Osteoblast (primary cell): ENCODE data around the gene TNFSF10. TPM values are rescaled to one million over a fixed set of nuclear protein-coding genes. Genes with fewer than 3 reads are reported as not detected.

Experiments
- DNase-seq: peaks from one replicate; pipeline ENCODE4 v3.0.0; 2011; ENCODE audit warnings: low spot score, mixed read lengths; ENCODE audit not compliant: insufficient read length; ENCODE audit errors: missing footprints
- H2AFZ ChIP-seq: 2 replicates; pipeline ENCODE4 v1.6.0; 2011; ENCODE audit warnings: mild to moderate bottlenecking, low read length
- H3K27ac ChIP-seq: 2 replicates; pipeline ENCODE4 v1.5.1; 2011; ENCODE audit warnings: mild to moderate bottlenecking, low read depth, low read length, moderate library complexity
- H3K27me3 ChIP-seq: 2 replicates; pipeline ENCODE4 v1.6.0; 2012; ENCODE audit warnings: mild to moderate bottlenecking, control low read depth, inconsistent platforms, low read length, moderate library complexity; ENCODE audit not compliant: insufficient read depth
- H3K36me3 ChIP-seq: 2 replicates; pipeline ENCODE4 v1.5.1; 2011; ENCODE audit warnings: mild to moderate bottlenecking, low read length, control low read depth, moderate library complexity; ENCODE audit not compliant: insufficient read depth
- H3K4me1 ChIP-seq: 2 replicates; pipeline ENCODE4 v1.5.1; 2011; ENCODE audit warnings: mild to moderate bottlenecking, low read length, control low read depth, moderate library complexity; ENCODE audit not compliant: insufficient read depth
- H3K4me2 ChIP-seq: 2 replicates; pipeline ENCODE4 v1.6.0; 2011; ENCODE audit warnings: mild to moderate bottlenecking, low read length; ENCODE audit not compliant: insufficient read depth
- H3K4me3 ChIP-seq: fragments of 200-600 bp; sonication (generic); 3 replicates; pipeline ENCODE4 v1.5.1; 2012; ENCODE audit warnings: mild to moderate bottlenecking, low read length, inconsistent platforms; ENCODE audit not compliant: insufficient read depth
- H3K79me2 ChIP-seq: 2 replicates; pipeline ENCODE4 v1.6.0; 2012; ENCODE audit warnings: mild to moderate bottlenecking, low read length, control low read depth, inconsistent platforms; ENCODE audit not compliant: insufficient read depth
- H3K9me3 ChIP-seq: 2 replicates; pipeline ENCODE4 v1.5.1; 2011; ENCODE audit warnings: low read depth, low read length, control low read depth
- H4K20me1 ChIP-seq: 2 replicates; pipeline ENCODE4 v1.6.0; 2012; ENCODE audit warnings: mild to moderate bottlenecking, low read length, control low read depth; ENCODE audit not compliant: insufficient read depth
- total RNA-seq: library from RNA; depleted of rRNA; stranded (reverse); fragments of >200 nt; gene quantifications from 2 replicates; pipeline ENCODE4 v1.2.3, GENCODE V29; 2012
- TF ChIP-seq, protein P1 (sequence below): IDR thresholded peaks from 2 replicates; pipeline ENCODE4 v1.5.1; 2011; ENCODE audit warnings: mild to moderate bottlenecking, low read depth, low read length, moderate library complexity; ENCODE audit errors: extremely low read depth

Gene TNFSF10
- total RNA-seq, 1 donor, result 4.0 TPM

DNA sequence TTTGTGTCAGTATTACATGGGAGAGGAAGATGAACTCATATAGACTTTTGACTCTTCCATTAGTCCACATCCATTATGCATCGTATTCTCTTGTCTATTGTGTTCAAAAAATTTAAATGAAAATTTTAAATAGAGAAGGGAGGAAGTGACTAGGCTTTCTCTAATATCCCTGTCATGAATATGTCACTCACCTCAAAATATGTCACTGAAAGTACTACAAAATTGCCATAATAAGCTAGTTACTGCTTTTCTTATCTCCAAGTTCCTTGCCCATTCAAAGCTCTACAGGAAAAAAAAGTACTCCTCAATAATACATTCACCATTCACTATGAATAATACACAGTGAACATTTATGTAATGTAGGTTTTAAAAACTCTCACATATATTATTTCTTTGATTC lies 52.6 kb downstream of the TNFSF10 start:
- Histone ChIP-seq H2AFZ (no peak overlapping the region), H3K79me2 (no peaks in the 10 kb centered on the region), H3K4me1 (peaks cover 7% of the 10 kb centered on the region), H3K4me3 (no peak overlapping the region), H3K4me2 (no peak overlapping the region), H3K27me3 (peaks cover 3% of the 10 kb centered on the region), H3K36me3 (no peaks in the 10 kb centered on the region), H3K27ac (no peak overlapping the region), H4K20me1 (no peaks in the 10 kb centered on the region), H3K9me3 (no peaks in the 10 kb centered on the region)
- TF ChIP-seq, protein P1, sequence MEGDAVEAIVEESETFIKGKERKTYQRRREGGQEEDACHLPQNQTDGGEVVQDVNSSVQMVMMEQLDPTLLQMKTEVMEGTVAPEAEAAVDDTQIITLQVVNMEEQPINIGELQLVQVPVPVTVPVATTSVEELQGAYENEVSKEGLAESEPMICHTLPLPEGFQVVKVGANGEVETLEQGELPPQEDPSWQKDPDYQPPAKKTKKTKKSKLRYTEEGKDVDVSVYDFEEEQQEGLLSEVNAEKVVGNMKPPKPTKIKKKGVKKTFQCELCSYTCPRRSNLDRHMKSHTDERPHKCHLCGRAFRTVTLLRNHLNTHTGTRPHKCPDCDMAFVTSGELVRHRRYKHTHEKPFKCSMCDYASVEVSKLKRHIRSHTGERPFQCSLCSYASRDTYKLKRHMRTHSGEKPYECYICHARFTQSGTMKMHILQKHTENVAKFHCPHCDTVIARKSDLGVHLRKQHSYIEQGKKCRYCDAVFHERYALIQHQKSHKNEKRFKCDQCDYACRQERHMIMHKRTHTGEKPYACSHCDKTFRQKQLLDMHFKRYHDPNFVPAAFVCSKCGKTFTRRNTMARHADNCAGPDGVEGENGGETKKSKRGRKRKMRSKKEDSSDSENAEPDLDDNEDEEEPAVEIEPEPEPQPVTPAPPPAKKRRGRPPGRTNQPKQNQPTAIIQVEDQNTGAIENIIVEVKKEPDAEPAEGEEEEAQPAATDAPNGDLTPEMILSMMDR, result no peak
- no peak for DNase-seq

DNA sequence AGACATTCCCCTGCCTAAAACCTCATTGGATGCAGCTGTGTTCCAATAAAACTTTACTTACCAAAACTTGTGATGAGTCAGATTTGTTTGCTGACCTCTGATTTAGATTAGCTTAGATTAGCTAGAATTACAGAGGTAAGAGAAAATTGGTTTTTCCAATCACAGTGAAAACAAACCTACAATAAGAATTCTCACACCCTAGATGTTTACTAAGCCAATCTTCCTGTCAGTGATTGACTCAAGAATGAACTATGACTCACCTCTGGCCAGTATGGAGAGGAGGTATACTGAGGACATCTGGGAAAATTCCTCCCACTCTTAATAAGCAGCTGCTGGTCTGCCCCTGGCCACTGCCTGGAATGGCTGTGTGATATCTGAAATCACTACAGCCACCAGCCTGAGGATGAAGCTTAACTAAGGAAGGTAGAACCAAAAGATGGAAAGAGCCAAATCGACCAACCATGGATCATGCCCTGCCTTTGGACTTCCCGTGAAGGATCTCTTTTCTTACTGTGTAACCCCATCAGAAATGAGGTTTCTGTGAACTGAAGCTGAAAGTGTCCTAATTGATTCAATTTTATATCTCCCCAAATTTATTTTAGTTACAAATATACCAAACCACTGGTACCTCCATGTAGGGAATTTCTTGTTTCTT lies 55.9 kb downstream of the TNFSF10 start:
- Histone ChIP-seq H3K4me2 (peak overlapping the region; percentile 16), H3K27ac (no peak overlapping the region), H3K4me3 (no peak overlapping the region), H3K9me3 (no peaks in the 10 kb centered on the region), H3K27me3 (peaks cover 6% of the 10 kb centered on the region), H3K79me2 (no peaks in the 10 kb centered on the region), H2AFZ (no peak overlapping the region), H4K20me1 (no peaks in the 10 kb centered on the region), H3K4me1 (peaks cover 7% of the 10 kb centered on the region), H3K36me3 (no peaks in the 10 kb centered on the region)
- no peak for DNase-seq
- TF ChIP-seq, protein P1, result no peak

DNA sequence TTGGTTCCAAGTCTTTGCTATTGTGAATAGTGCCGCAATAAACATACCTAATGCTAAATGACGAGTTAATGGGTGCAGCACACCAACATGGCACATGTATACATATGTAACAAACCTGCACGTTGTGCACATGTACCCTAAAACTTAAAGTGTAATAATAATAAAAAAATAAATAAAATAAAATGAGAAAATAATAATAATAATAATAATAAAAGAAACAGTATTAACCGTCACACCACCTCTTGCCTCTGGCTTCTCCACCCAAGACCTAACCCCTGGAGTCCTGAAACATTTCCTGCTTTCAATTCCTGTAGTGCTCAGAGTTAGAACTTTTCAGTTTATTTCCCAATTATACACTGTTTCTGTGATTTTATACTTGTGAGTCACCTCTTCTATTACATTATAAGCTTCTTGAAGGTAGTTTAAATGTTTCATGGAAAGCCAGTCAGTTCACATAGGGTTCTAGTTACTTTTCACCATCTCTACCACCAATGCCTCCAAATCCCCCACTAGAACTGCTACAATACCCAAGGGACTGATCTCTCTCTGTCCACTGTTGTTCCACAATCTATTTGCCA lies 56.6 kb downstream of the TNFSF10 start:
- no peak for DNase-seq
- Histone ChIP-seq H4K20me1 (no peaks in the 10 kb centered on the region), H3K4me1 (peaks cover 7% of the 10 kb centered on the region), H3K27ac (no peak overlapping the region), H3K79me2 (no peaks in the 10 kb centered on the region), H3K36me3 (no peaks in the 10 kb centered on the region), H2AFZ (no peak overlapping the region), H3K27me3 (peaks cover 6% of the 10 kb centered on the region), H3K4me2 (no peak overlapping the region), H3K9me3 (no peaks in the 10 kb centered on the region), H3K4me3 (no peak overlapping the region)
- TF ChIP-seq, protein P1, result no peak

DNA sequence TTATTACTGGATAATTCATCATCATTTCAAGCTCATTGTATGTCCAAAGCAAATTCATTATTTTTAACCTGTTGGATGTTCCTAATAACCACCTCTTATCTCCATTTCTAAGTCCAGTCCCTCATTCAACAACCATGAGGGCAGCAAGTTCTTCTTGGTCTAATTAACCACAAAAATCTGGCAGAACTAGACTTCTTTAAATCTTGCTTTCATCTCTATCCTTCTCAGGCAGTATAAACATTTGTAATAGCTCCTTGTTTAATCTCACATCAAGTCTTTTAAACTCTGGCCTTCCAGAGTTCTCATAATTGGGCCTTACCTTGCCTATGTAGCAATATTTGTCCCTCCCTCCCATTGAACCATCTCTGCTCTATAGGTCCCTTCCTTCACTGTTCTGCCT lies 57.9 kb downstream of the TNFSF10 start:
- Histone ChIP-seq H3K4me2 (no peak overlapping the region), H3K27ac (no peak overlapping the region), H3K9me3 (no peaks in the 10 kb centered on the region), H3K36me3 (no peaks in the 10 kb centered on the region), H2AFZ (no peak overlapping the region), H3K4me1 (peaks cover 7% of the 10 kb centered on the region), H3K27me3 (peaks cover 3% of the 10 kb centered on the region), H3K4me3 (no peak overlapping the region), H3K79me2 (no peaks in the 10 kb centered on the region), H4K20me1 (no peaks in the 10 kb centered on the region)
- no peak for DNase-seq
- TF ChIP-seq, protein P1, result no peak
